MM.1S (cell line): ENCODE results near the gene ZNF445.
"Not testable (repeated sequence)": the region's sequence is repeated elsewhere in the genome, so short reads cannot be mapped to it uniquely, and the experiment has no call there.

ENCODE experiments used
- CTCF ChIP-seq: fragments of 300-600 bp; sonication (generic); IDR thresholded peaks from 2 replicates; pipeline ENCODE4 v1.5.1; 2016; ENCODE audit warnings: antibody characterized with exemption, low read length, mixed read lengths
- EZH2 ChIP-seq: fragments of 300-600 bp; sonication (generic); optimal IDR thresholded peaks from 2 replicates; pipeline ENCODE3; 2017; ENCODE audit warnings: low read depth, mild to moderate bottlenecking, antibody characterized with exemption, low read length, mixed read lengths

DNA sequence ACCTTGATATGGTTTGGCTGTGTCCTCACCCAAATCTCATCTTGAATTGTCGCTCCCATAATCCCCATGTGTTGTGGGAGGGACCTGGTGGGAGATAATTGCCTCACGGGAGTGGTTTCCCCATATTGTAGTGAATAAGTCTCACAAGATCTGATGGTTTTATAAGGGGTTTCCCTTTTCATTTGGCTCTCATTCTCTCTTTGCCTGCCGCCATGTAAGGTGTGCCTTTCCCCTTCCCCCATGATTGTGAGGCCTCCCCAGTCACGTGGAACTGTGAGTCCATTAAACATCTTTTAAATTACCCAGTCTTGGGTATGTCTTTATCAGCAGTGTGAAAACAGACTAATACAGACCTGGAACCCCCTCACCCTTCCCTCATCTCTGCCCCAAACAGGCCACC is 59.4 kb downstream of the ZNF445 start:
- TF ChIP-seq CTCF, EZH2: not testable (repeated sequence)
